Measurements from ENCODE around the gene SLC25A21.

DNA sequence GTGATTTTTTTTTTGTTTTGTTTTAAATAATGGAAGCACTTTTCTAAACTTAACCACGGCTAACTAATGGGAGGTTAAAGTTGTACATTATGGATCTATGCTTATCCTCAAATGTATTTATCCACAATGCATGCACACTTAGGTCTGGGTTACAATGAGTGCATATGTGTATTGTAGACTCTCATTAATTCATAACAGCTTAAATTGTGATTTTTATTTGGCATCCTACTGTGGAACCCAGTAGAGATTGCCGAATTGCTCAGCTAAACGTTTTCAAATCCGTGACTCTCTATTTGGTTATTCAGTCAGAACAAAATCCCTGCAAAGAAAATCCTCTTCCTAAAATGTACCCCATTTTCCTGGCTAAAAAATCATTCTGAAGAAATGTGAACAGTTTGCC is 244.0 kb downstream of the SLC25A21 start:
- TF ChIP-seq, protein P1, sequence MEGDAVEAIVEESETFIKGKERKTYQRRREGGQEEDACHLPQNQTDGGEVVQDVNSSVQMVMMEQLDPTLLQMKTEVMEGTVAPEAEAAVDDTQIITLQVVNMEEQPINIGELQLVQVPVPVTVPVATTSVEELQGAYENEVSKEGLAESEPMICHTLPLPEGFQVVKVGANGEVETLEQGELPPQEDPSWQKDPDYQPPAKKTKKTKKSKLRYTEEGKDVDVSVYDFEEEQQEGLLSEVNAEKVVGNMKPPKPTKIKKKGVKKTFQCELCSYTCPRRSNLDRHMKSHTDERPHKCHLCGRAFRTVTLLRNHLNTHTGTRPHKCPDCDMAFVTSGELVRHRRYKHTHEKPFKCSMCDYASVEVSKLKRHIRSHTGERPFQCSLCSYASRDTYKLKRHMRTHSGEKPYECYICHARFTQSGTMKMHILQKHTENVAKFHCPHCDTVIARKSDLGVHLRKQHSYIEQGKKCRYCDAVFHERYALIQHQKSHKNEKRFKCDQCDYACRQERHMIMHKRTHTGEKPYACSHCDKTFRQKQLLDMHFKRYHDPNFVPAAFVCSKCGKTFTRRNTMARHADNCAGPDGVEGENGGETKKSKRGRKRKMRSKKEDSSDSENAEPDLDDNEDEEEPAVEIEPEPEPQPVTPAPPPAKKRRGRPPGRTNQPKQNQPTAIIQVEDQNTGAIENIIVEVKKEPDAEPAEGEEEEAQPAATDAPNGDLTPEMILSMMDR (IDR thresholded peaks at IDR 0.05): no peak
- TF ChIP-seq POLR2A (IDR thresholded peaks at IDR 0.05): no peak

Data from esophagus squamous epithelium (tissue), 4 donors.